Kidney epithelial cell (primary cell): ENCODE data around the gene OBSCN. TPM values are rescaled to one million over a fixed set of nuclear protein-coding genes. Genes with fewer than 3 reads are reported as not detected.

Experiments used
- DNase-seq: peaks from one replicate; pipeline ENCODE4 v3.0.0-alpha.2; 2010; ENCODE audit warnings: low read depth
- H3K27me3 ChIP-seq: 2 replicates; pipeline ENCODE4 v1.6.0; 2011; ENCODE audit warnings: low read length; ENCODE audit not compliant: control insufficient read depth, insufficient read depth
- H3K36me3 ChIP-seq: 2 replicates; pipeline ENCODE4 v1.5.1; 2011; ENCODE audit warnings: low read length; ENCODE audit not compliant: control insufficient read depth, insufficient read depth
- H3K4me3 ChIP-seq: 2 replicates; pipeline ENCODE4 v1.5.1; 2011; ENCODE audit warnings: low read depth, mild to moderate bottlenecking, control low read depth, low read length
- total RNA-seq: library from RNA; depleted of rRNA; stranded (reverse); fragments of >200 nt; gene quantifications from 2 replicates; pipeline ENCODE4 v1.2.3, GENCODE V29; 2015
- TF ChIP-seq, protein P1 (sequence below): IDR thresholded peaks from 2 replicates; pipeline ENCODE4 v1.5.1; 2011; ENCODE audit warnings: mild to moderate bottlenecking, moderate library complexity, low read length, control low read depth, inconsistent platforms; ENCODE audit not compliant: insufficient read depth, poor library complexity, severe bottlenecking

OBSCN gene
- total RNA-seq = 13.5 and 20.9 TPM in 2 replicates

DNA sequence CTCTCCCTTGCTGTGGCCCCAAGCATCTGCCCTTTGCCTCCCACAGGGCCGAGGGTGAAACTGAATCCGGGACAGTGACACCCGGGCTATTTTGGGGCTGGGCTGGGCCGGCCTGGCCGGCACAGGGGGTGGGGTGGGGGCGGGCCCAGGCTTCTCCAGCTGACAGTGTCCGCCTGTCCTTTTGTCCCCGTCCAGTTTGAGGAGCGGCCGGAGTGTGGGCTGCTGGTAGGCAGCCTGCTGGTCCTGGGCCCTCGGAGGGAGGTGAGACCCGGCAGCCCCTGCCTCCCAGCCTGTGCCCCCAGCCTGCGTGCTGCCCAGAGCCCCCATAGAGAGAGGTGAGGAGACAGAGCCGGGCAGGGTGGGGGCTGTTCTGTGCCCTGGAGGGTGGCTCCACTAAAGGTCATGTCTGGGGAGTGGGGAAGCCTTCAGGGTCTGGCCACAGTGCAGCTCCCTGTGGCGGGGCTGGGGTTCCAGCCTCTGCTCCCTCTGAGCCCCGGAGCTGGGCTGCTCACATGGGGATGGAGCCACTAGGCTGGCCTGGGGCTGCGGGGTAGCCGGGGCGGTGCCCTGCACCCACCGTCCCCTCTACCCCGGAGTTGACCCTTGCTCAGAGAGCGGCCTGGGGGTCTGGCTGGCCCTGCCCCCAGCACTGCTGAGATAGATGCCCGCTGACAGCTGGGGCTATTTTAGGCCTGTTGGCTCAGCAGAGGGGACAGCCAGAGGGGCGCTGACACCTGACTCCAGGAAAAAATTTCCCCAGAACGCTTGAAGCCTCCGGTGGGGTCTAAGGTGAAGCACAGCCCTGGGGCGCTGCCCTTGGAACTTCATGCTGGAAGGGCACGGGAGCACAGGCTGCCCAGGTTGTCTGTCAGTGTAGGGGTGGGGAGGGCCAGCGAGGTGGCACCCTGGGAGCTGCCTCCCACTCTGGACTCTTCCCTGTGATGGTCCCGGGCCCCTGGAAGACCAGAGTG is at the start of gene OBSCN:
TSS of gene OBSCN (plus strand) at position 194 of the 971 bp plus-strand sequence. CDS start 3,740 bp downstream, outside the sequence.
- no peaks in the 10 kb centered on the region for H3K36me3 ChIP-seq
- no peak for DNase-seq
- TF ChIP-seq, protein P1, sequence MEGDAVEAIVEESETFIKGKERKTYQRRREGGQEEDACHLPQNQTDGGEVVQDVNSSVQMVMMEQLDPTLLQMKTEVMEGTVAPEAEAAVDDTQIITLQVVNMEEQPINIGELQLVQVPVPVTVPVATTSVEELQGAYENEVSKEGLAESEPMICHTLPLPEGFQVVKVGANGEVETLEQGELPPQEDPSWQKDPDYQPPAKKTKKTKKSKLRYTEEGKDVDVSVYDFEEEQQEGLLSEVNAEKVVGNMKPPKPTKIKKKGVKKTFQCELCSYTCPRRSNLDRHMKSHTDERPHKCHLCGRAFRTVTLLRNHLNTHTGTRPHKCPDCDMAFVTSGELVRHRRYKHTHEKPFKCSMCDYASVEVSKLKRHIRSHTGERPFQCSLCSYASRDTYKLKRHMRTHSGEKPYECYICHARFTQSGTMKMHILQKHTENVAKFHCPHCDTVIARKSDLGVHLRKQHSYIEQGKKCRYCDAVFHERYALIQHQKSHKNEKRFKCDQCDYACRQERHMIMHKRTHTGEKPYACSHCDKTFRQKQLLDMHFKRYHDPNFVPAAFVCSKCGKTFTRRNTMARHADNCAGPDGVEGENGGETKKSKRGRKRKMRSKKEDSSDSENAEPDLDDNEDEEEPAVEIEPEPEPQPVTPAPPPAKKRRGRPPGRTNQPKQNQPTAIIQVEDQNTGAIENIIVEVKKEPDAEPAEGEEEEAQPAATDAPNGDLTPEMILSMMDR = no peak
- H3K4me3 ChIP-seq = no peak within 1 kb of the TSS
- peaks cover 38% of the 10 kb centered on the region for H3K27me3 ChIP-seq

DNA sequence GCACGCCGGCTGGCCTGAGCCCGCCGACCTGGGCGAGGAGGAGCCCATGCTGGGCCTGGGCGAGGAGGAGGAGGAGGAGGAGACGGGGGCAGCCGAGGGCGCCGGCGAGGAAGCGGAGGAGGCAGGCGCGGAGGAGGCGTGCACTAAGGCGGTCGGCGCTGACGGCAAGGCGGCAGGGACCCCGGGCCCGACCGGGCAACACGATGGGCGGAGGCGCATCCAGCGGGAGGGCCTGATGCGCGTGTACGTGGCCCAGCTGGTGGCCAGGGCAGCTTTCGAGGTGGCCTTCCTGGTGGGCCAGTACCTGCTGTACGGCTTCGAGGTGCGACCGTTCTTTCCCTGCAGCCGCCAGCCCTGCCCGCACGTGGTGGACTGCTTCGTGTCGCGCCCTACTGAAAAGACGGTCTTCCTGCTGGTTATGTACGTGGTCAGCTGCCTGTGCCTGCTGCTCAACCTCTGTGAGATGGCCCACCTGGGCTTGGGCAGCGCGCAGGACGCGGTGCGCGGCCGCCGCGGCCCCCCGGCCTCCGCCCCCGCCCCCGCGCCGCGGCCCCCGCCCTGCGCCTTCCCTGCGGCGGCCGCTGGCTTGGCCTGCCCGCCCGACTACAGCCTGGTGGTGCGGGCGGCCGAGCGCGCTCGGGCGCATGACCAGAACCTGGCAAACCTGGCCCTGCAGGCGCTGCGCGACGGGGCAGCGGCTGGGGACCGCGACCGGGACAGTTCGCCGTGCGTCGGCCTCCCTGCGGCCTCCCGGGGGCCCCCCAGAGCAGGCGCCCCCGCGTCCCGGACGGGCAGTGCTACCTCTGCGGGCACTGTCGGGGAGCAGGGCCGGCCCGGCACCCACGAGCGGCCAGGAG is 49.5 kb upstream of the OBSCN start:
- TF ChIP-seq, protein P1 = no peak

GRCh38 chr1:228159008-228159665 is 48.7 kb upstream of the OBSCN start:
- TF ChIP-seq, protein P1 = no peak
- Histone ChIP-seq H3K27me3 (peaks cover 39% of the 10 kb centered on the region), H3K36me3 (no peaks in the 10 kb centered on the region), H3K4me3 (no peak overlapping the region)
- DNase-seq = no peak

More for the DNA sequence above, 49.5 kb upstream of the OBSCN start:
- DNase-seq = no peak
- Histone ChIP-seq H3K4me3 (no peak overlapping the region), H3K36me3 (no peaks in the 10 kb centered on the region), H3K27me3 (peaks cover 39% of the 10 kb centered on the region)

DNA sequence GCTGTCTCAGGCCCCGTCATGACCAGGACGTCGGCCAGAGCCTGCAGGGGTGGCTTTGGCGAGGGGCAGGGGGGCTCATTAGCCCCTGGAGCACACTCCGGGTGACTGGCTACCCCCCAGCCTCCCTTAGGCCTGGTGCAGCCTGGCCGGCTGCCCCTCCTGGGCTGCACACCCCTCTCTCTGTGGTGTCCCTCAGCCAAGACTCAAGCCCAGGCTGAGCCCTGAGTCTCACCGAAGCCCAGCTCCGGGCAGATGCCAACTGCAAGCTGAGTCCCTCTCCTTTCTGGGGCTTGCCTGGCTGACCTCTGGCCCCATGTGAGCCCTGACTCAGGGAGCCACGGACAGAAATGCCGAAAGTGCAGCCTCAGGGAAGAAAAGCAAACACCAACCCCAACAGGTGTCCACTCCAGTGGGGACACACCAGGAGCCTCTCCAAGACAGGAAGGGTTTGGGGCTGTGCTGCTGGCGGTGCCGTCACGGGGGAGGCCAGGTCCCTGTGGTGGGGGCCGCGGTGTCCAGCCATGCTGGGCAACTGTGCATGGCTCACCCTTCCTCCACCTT is 47.6 kb upstream of the OBSCN start:
- no peak for DNase-seq
- no peak overlapping the region for H3K4me3 ChIP-seq

DNA sequence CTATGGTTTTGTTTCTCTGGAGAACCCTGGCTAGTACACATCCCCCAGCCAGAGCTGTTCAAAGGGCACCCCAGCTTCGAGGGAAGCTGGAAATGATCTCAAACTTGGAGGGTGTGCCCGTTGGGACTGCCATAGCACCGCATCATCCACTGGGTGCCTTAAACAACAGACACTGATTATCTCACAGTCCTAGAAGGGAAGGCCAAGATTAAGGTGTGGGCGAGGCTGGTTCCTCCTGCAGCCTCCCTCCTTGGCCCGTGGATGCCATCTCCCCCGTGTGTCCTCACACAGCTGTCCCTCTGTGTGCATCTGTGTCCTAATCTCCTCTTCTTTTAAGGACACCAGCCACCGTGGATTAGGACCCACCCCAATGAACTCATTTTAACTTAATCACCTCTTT is 46.5 kb upstream of the OBSCN start:
- Histone ChIP-seq H3K4me3 (no peak overlapping the region), H3K27me3 (peaks cover 39% of the 10 kb centered on the region), H3K36me3 (no peaks in the 10 kb centered on the region)
- TF ChIP-seq, protein P1 = no peak
- DNase-seq = no peak

More for the DNA sequence above, 47.6 kb upstream of the OBSCN start:
- TF ChIP-seq, protein P1 = no peak
- peaks cover 39% of the 10 kb centered on the region for H3K27me3 ChIP-seq
- no peaks in the 10 kb centered on the region for H3K36me3 ChIP-seq
